HG02678 (cell line): ENCODE measurements around the gene UBE2Q1.

Experiments
- ATAC-seq: cut with Tn5 transposase; IDR thresholded peaks from one replicate; pipeline ENCODE4 v1.9.1; 2021; ENCODE audit warnings: mild to moderate bottlenecking, moderate library complexity; ENCODE audit not compliant: unreplicated experiment

UBE2Q1 gene

DNA sequence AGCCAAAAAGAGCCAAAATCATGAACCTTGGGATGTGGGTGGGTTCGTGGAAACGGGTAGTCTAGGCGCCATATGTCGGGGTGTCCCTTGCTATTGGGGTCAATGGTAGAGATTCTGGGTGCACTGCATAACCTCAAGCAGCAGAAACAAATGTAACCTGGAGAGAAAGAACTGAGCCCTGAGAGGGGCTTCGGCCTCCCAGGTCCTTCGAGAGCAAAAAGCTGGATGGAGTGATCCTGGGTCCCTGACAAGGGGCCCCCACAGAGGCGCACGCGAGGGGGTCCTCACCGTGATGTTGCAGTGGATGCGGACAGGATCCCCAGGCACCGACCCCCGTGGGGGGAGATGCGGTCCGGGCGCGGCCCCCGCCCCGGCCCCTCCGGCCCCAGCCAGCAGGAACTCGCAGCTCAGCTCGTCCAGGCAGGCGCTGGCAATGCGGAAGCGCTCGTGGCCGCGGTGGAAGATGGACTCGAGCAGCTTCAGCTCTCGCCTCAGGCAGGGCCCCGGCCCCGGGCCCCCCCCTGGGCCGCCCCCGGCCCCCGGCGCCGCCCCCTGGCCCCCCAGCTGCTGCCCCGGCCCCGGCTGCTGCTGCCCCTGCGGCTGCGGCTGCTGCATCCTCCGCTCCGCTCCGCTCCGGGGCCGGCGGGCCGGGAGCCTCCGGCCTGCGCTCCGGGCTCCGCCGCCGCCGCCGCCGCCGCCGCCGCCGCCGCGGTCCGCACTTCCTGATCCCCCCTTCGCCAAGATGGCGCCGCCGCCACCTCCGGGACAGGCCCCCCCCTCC is at the start of gene UBE2Q1:
Gene UBE2Q1 (minus strand): TSS at position 724 of the 781 bp plus-strand sequence. CDS start 109 bp downstream, at position 615.
- ATAC-seq: peak; percentile 3

DNA sequence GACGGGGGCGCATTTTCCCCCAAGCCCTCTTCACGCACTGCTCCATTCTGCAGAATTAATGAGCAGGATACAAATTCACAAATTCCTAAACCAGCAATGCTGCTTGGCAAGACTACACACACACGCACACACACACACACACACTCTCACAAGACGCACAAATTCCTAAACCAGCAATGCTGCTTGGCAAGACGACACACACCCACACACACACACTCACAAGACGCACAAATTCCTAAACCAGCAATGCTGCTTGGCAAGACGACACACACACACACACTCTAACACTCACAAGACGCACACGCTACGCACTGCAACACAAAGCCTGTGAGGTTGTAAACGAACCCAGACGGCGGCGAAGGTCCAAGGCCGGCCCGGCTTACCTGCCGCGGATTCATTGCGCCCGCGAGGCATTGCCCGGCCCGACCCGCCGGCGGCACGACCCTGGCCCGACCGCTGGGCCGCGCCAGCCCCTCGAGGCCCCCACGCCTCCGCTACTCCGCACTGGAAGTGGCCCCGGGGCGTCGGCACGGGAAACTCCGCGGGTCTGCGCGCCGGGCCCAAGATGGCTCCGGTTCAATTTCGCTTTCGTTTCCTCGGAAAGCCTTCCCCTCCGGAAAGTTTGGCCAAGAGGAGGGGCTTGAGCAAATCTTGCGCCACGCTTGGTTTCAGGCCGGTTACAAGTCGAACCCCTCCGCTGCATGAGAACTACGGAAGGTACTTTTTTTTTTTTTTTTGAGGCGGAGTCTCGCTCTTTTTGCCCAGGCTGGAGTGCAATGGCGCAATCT is 49.3 kb upstream of the UBE2Q1 start, which contains the start of gene ADAR:
Gene ADAR (minus strand): TSS at position 578 of the 788 bp plus-strand sequence. CDS start 180 bp downstream, at position 398.
- peak; percentile 81 for ATAC-seq

DNA sequence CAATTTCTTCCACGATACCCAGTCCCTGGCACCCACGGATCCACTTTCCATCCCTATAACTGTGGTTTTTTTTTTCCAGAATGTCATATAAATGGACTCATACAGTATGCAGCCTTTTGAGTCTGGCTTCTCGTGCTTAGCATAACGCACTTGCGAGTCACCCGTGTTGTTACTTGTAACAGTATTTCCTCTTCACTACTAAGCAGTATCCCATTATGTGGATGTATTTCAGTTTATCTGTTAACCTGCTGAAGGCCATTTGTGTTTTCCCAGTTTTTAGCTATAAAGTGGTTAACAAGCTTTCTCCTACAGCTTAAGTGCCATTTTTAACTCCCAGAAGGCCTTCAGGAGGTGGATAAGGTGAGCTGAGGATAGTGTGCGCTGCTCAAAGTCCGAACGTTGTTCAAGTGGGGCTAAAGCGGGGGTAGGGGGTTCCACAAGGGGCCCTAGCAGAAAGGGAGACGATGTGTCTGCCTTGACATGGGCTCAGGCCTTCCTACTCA is 48.7 kb upstream of the UBE2Q1 start:
- peak; percentile 5 for ATAC-seq

DNA sequence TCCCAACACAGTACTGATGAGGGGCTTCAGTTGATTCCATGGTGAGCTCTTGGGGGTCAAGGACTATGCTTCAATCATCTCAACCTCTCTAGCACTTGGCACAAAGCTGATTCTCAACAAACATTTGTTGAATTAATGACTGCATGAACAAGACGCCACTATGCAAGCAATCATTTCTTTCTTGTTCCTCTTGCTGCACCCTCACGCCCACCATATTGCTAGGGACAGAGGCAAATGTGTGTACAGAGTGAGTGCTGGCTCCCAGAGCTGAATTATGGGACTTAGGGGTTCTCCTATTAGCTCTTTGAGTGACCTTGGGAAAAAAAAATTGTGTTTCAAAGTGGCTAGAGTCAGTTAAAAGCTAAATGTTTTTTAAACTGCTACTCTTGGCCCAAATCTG is 47.1 kb upstream of the UBE2Q1 start:
- no peak for ATAC-seq

DNA sequence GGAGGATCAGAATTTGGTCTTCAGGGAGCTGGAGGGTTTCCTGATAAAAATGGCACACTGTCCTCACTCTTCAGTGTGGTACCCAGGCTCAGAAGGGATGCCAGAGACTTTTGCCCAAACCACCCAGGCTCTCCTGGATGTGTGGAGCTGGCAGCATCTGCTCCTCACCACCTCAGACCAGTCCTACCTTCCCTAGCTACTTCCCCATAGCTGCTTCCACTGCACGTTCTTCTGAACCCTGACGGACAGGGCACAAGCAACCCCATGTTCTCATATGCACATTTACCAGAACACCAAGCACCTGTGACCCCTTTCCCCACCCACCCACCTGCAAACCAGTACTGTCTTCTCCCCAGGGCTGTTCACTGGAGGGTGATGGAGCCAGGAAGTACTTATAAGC is 44.9 kb upstream of the UBE2Q1 start:
- ATAC-seq: no peak

DNA sequence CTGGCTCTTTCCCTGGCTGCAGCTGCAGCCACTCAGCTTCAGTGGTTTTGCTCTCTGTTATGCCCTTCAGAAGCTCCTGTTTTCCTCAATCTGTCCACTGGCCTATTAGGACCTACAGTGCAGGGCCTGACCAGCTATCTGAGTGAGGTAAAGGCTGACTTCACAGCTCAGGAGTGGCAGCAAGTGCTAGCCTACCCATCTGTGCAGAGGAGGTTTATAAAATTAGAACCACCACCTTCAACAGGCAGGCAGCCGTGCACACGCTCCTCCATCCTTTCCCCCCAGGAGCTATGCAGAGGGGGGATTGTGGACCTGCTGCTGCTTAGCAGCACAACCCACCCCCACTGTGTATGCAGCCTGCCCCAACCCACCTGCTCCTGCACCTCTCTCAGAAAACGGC is 41.2 kb upstream of the UBE2Q1 start:
- ATAC-seq: no peak

DNA sequence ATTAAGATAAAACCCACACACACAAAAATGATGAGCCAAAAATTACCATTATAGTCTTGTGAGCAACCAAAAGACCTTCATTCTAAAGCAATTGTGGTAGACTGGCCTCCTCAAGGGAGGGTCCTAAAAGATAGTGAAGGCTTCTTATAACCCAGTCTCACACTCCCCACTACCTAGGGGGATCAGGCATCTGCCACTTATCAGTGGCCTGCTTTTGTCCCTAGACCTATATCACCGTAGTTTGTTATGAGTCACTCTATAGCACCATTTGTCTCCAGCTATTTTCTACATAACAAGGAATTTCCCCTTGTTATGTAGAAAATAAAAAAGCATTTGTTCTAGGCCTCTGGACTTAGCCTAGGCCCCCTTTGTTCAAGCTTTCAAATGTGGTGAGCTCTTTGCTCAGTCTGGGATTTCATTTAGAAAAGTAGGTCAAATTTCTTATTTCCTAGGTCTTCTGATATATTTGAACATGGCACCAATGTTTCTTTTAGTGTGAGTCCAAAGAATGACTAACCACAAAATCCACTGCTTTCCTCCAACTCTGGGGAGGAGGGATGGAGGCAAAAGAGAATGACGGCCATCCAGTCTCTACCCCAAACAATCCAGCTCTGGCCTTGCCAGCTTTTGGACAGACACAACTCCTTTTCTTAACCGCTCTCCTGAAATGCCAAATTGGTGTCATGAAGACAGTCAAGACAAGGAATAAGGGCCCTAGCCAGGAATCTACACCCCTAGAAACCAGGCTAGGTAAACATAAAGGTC is 40.6 kb upstream of the UBE2Q1 start:
- ATAC-seq: no peak

DNA sequence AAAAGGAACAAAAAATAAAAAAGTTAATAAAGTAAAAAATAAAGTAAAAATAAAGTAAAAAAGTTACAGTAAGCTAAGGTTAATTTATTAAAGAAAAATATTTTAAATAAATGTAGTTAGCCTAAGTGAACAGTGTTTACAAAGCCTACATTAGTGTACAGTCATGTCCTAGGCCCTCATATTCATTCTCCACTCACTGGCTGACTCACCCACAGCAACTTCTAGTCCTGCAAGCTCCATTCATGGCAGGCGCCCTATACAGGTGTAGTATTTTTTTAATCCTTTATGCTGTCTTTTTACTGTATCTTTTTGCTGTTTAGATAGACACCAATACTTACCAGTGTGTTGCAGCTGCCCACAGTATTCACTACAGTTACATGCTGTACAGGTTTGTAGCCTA is 37.2 kb upstream of the UBE2Q1 start:
- no peak for ATAC-seq

DNA sequence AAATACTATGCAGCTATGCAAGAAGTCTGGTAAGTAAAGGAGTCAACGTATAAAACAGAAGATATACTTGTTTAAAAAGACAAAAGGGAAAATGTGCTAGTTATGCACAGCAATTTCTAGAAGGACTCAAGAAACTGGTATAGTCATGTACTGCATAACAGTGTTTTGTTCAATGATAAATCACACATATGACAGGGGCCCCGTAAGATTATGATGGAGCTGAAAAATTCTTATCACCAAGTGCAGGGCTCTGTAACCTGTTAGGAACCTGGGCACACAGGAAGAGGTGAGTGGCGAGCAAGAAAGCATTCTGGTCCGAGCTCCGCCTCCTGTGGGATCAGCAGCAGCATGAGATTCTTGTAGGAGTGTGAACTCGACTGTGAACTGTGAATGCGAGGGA is 36.3 kb upstream of the UBE2Q1 start:
- ATAC-seq: no peak

DNA sequence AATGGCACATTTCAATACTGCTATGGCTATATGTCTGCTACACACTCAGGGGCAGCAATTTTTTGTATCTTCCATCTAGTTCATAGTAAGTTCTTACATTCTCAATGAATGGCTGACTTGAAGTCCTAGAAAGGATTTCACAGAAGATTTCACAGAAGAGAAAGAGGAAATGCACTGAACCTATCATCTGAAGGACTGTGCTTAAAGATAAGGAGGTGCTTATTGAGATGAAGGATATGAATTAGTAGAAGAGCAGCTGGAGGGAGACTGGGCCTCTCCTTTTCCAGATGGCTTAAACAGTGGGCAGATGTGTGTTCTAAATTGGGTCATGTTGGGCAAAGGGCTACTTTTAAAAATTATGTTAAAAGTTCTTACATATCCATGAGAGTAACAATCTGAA is 34.9 kb upstream of the UBE2Q1 start:
- ATAC-seq: no peak

DNA sequence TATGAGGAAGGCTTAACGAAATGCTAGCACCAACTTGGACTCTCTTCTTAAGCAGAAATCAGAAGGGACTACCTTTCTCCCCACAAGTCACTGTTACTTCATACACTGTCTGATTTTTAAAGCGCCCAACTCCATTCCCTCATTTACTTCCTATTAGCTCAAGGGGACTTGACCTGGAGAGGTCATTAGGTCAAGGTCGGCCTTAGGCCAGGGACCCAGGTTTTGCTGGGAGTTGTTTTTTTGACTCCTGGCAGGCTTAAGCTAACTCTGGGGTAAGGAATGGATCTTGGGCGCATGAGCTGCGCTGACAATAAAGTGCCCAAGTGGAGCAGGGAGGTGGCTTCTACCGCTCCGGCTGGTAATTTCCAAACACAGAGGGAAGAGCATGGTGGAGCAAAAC is 32.7 kb upstream of the UBE2Q1 start:
- ATAC-seq: no peak

DNA sequence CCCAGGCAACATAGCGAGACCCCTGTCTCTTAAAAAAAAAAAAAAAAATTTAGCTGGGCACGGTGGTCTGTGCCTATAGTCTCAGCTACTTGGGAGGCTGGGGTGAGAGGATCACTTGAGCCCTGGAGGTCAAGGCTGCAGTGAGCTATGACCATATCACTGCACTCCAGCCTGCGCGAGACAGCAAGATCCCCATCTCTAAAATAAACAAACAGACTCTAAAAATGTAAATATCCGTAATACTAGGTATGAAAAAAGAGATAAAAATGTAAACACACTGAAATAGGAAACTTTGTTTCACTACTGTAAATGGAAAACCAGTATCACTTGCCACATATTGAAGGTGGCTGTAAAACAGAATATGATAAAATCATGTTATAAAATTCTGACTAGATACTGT is 32.3 kb upstream of the UBE2Q1 start:
- ATAC-seq: no peak

DNA sequence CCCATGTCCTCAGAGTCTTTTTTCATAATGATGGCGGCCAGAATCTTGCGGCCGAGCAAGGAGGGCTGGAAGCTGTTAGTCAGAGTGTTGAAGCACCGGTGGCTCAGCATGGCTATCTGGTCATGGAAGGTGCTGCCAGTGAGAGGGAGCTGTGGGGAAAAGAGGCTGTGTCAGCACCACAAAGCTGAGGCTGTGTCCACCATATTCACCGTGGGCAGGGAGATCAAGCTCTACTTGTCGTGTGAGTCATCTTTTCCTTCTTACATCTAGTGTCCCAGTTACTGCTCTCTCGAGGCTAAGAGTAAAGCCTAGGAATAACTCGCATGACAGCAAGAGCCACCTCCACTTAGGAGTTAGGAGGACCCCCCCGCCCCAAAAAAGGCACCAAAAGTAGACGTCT is 31.3 kb upstream of the UBE2Q1 start:
- no peak for ATAC-seq

DNA sequence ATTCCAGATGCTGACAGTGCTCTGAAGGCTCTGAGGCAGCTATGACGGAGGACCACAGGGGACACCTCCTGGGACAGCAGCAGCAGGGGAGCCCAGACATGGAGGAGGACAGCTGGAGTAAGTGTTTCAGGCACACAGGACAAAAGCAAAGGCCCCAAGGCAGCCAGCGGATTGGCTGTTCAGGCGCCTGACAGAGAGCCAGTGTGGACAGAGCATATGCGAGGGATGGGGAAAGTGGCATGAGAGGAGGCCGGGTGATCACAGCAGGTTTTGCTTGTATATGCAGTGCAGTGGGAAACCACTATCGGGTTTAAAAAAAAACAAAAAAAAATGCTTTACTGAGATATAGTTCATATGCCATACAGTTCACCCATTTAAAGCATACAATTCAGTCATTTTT is 28.2 kb upstream of the UBE2Q1 start:
- no peak for ATAC-seq

DNA sequence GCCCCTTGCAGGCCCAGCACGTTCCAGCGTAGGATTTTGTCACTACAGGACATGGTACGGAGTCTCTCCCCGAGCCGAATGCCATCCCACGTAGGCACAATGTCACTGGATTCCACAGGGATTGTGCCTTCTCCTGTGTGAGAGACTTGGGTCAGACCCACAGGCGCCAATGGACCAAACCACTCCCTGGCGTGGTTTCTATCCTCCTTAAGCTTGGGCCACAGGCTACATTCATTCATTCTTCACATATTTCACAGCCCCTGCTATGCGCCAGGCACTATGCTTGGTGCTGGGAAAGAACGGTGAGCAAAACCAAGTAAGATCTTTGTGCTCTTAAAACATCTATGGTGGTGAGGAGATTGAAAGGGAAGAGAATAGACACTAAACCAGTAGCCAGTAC is 27.8 kb upstream of the UBE2Q1 start:
- ATAC-seq: no peak

DNA sequence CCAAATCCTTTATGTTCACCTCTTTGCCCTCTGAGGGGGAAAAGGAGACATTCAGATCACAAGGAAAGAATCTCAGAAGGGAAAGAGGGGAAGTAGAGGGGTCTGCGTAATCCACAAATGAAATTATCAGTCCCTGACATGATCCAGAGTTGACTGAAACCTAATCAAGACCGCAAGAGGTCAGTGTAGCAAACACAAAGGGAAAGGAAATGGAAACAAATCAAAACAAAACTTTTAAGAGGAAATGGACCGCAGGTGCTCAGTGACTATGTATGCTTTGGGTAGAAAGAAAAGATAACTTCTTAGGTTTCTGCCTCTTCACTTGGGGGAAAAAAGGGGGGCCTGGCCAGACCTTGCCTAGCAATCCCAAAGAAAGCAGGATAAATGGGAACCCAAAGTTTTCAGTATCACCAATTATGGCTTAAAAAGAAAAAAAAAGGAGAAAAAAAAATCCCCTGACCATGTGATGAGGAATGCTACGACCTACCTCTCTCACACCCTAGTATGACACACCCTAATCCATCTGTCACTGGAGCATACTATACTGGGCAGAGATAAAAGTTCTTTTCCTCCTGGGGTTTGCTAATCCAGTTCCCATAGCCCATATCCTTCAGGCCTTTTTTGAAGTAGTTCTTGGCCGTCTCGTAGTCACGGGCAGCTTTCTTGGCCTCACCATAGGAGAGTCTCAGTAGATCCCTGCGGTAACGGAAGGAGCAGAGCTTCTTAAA is 26.0 kb upstream of the UBE2Q1 start:
- ATAC-seq: no peak

DNA sequence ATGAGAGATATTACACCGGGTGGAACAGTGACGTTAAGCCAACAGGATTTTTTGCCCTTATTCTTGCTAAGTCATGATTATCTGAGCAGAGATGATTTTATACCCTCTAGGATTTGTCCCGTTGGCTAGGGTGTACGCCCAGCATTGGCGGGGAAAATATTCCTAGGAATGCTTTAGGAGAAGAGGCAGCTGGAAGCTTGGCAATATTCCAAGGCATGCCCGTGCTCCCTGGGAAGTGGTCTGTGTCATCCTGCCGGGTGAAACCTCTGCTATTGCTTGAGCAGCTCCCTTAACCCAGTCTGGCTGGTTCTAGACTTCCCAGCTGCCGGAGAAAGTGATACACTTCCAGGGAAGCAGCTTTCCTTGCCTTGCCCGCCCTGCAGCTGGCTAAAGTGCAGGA is 25.3 kb upstream of the UBE2Q1 start:
- no peak for ATAC-seq

DNA sequence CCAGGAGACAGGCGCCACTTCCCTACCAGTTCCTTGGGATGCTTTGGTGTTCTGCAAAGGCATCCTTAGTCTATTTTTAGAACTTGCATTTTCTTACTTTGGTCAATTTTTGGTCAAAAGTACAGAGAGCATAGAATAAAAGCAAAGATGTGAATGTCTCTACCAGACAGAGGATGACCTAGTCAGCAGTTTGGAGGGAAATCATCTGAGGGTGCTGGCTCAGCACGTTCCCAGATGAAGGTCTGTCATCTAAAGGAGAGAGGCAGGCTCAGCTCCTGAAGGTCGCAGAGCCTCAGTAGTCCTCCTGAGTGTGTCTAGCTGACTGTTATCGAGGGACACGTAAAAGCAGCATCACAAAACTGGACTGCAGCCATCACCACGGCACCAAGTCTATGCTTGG is 24.4 kb upstream of the UBE2Q1 start:
- ATAC-seq: no peak

DNA sequence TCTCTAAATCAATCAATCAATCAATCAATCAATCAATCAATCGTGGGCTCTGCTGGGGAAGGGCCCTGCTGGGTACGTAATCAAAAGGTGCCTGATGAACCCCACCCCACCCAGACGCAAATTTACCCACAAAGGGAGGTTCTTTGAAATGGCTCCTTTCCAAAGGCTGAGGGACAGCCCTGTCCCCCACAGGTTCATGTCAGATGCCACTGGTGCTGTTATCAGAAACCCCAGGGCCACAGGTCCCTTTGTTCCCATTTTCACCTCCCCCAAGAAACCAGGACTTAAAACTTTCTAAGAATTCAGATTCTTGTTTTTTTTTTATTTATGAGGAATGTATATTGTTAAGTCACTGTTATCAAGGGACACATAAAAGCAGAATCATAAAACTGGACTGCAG is 23.3 kb upstream of the UBE2Q1 start:
- no peak for ATAC-seq

DNA sequence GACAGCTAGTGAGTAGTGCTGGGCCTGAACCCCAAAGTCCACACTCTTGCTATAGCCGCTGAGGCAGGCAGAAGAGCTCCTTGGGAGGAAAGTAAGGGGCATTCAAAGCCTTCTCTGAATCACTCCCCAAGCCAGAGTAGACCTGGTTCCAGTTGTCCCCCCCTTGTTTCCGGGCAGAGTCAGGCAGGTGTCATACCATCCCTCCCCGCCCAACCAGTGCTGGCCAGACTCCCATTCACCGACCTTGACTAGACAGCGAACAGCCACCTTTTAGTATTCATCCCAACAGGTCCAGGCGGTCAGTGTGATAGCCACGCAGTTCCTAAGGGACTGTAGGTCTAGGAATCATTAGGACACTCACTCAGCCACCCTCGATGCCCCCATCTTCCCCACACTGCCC is 20.9 kb upstream of the UBE2Q1 start:
- ATAC-seq: no peak

DNA sequence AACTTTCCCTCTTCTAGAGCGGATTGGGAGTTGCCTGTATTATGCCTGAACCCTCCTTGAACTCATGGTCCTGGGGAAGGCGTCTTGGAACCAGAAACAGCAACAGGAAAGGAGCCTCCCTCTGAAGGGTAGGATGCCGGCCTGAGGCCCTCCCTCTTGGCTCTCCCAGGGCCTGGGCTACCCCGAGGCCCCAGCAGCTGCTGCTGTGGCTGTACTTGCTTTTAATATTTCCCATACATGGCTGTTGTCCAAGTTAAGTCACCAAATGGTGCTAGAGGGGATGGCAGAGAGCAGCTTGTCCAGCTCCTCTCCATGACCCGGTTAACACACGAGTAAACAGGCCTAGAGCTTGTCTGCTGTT is 19.6 kb upstream of the UBE2Q1 start:
- no peak for ATAC-seq
